Measurements from ENCODE around the gene DCBLD2. TPM values are rescaled to one million over a fixed set of nuclear protein-coding genes. Genes with fewer than 3 reads are reported as not detected.

DCBLD2 gene
- total RNA-seq, 1 donor from 2014 or later: 6.7 TPM

GRCh38 chr3:98791341-98792325 lies 109.9 kb downstream of the DCBLD2 start:
- no peak for ATAC-seq

- ATAC-seq: no peak
Measured at GRCh38 chr3:98788651-98789050, 112.8 kb downstream of the DCBLD2 start.

GRCh38 chr3:98787181-98787580 lies 114.3 kb downstream of the DCBLD2 start:
- ATAC-seq: no peak

GRCh38 chr3:98786364-98787006 lies 115.0 kb downstream of the DCBLD2 start:
- ATAC-seq: no peak

GRCh38 chr3:98784666-98785600 lies 116.6 kb downstream of the DCBLD2 start:
- no peak for ATAC-seq

GRCh38 chr3:98784042-98784441 lies 117.5 kb downstream of the DCBLD2 start:
- no peak for ATAC-seq

- ATAC-seq: no peak
Measured at GRCh38 chr3:98782824-98783500, 118.5 kb downstream of the DCBLD2 start.

GRCh38 chr3:98780343-98780742 lies 121.2 kb downstream of the DCBLD2 start:
- ATAC-seq: no peak

- no peak for ATAC-seq
Measured at GRCh38 chr3:98779541-98780335, 121.8 kb downstream of the DCBLD2 start.

- ATAC-seq: peak; percentile 64
Measured at GRCh38 chr3:98778852-98779413, 122.6 kb downstream of the DCBLD2 start.

GRCh38 chr3:98778383-98778782 lies 123.1 kb downstream of the DCBLD2 start:
- ATAC-seq: no peak

- ATAC-seq: no peak
Measured at GRCh38 chr3:98777801-98778220, 123.7 kb downstream of the DCBLD2 start.

GRCh38 chr3:98777286-98777685 lies 124.2 kb downstream of the DCBLD2 start:
- no peak for ATAC-seq

- ATAC-seq: no peak
Measured at GRCh38 chr3:98776140-98776493, 125.4 kb downstream of the DCBLD2 start.

GRCh38 chr3:98775459-98776139 lies 125.9 kb downstream of the DCBLD2 start:
- ATAC-seq: no peak

- ATAC-seq: no peak
Measured at GRCh38 chr3:98772022-98772421, 129.5 kb downstream of the DCBLD2 start.

GRCh38 chr3:98770261-98771039 lies 131.0 kb downstream of the DCBLD2 start:
- no peak for ATAC-seq

- no peak for ATAC-seq
Measured at GRCh38 chr3:98769448-98769847, 132.0 kb downstream of the DCBLD2 start.

- ATAC-seq: no peak
Measured at GRCh38 chr3:98768961-98769360, 132.5 kb downstream of the DCBLD2 start.

Measured in esophagus mucosa (tissue), 1 donor.